VCaP (cell line): ENCODE data around the gene TYMP.

Source experiments
- H3K27ac ChIP-seq: fragments of 450-650 bp; 2 replicates; pipeline ENCODE4 v1.5.1; 2017
- TF ChIP-seq, protein P1 (sequence below): fragments of 450-650 bp; conservative IDR thresholded peaks from 2 replicates; pipeline ENCODE4 v1.5.1; 2017; ENCODE audit warnings: mild to moderate bottlenecking, moderate library complexity

Gene TYMP

DNA sequence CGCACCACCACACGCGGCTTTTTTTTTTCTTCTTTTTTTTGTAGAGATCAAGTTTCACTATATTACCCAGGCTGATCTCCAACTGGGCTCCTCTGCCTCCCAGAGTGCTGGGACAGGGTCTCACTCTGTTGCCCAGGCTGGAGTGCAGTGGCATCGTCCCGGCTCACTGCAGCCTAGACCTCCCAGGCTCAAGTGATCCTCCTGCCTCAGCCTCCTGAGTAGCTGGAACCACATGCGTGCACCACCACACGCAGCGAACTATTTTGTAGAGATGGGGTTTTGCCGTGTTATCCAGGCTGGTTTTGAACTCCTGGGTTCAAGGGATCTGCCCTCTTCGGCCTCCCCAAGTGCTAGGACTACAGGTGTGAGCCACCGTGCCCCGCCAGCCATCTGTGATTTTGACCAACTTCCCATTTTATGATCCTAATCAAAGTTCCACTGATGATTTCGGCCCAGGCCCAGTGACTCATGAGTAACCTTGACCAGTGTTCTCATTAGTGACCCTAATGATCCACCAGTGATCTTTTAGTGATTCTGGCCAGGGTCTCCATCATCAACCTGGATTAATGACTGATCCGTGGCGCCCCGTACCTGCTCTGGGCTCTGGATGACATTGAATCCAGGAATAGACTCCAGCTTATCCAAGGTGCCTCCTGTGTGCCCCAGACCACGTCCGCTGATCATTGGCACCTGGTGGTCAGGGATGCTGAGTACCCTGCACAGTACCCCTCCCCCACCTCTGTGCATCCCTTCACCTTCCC lies 1.7 kb downstream of the TYMP start:
- TF ChIP-seq, protein P1, sequence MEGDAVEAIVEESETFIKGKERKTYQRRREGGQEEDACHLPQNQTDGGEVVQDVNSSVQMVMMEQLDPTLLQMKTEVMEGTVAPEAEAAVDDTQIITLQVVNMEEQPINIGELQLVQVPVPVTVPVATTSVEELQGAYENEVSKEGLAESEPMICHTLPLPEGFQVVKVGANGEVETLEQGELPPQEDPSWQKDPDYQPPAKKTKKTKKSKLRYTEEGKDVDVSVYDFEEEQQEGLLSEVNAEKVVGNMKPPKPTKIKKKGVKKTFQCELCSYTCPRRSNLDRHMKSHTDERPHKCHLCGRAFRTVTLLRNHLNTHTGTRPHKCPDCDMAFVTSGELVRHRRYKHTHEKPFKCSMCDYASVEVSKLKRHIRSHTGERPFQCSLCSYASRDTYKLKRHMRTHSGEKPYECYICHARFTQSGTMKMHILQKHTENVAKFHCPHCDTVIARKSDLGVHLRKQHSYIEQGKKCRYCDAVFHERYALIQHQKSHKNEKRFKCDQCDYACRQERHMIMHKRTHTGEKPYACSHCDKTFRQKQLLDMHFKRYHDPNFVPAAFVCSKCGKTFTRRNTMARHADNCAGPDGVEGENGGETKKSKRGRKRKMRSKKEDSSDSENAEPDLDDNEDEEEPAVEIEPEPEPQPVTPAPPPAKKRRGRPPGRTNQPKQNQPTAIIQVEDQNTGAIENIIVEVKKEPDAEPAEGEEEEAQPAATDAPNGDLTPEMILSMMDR: no peak
- no peak overlapping the region for H3K27ac ChIP-seq

DNA sequence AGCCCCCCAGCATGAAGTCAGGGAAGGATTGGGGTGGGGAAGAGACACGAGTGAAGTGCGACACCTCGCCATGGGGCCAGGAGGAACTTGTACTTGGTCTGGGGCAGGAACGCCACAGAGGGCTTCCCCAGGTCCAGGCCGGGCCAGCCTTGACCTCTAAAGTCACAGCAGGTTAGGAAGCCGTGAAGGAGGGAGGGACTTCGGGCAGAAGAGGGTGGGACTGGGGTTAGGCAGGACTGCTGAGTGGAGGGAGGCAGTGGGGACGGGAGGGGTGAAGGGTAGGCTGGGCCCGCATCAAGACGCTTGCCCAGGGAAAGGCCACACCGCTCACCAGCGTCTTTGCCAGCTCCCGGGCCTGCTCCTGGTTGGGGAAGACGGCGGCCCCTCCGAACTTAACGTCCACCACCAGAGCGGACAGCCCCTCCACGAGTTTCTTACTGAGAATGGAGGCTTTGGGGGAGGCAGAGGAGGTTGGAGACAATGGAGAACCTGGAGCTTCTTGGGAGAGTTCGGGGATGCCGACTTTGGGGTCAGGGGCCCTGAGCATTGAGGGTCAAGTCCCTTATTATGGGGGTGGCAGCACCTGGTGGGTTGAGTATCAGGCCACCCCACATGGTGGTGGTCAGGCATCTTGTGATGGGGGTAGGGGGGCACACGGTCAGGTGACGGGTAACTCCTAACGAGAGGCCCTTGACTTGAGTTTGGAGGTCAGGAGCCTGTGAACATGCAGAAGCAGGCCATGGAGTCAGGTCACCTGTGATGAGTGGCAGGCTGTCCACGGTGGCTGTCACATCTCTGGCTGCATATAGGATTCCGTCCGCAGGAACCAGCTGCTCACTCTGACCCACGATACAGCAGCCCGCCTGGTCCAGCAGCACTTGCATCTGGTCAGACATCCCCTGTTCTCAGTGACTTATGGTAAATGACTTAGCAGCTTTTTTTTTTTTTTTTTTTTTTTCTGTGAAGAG lies 2.7 kb downstream of the TYMP start:
- TF ChIP-seq, protein P1: no peak
- peak overlapping the region; percentile 91 for H3K27ac ChIP-seq

DNA sequence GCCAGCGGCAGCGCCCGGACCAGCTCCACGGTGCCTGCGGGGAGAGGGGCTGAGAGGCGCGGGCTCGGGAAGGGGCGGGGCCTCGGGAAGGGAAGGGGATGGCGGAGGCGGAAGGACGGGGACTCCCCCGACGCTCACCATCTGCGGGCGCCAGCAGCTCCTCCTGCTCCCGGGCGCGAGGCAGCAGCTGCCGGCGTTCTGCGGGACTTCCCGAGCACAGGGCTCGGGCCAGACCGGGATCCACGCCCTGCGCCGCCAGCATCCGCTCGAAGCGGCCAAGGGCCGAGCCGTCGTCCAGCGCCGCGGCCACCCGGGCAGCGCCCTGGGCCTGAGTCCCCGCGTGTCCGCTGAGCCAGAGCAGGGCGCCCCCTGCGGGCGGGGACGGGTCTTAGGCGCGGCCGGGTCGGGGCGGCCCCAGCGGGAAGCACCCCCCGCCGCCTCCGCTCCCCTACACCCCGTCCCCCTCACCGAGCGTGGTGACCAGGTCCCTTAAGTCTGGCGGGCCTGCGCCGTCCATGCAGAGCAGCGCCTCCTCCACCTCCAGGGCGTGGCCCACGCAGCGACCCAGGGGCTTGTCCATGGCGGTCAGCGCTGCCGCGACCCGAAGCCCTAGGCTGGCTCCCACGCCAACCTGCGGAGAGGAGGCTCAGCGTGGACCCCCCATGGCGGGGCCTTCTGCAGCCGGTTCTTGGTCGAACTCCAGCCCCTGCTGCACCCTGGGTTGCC lies 3.5 kb downstream of the TYMP start:
- peak overlapping the region; percentile 91 for H3K27ac ChIP-seq
- TF ChIP-seq, protein P1: peak; percentile 70

DNA sequence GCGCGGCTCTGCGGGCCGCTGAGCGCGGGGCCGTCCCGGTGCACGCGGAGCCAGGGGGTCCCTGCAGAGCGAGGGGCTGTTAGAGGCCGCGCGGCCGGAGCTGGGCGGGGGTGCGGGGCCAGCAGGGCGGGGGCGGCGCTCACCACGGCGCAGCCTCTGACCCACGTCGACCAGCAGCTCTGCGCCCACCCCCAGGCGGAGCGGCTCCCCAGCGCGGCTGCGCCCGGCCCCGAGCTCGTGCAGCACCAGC lies 4.0 kb downstream of the TYMP start:
- peak overlapping the region; percentile 91 for H3K27ac ChIP-seq

DNA sequence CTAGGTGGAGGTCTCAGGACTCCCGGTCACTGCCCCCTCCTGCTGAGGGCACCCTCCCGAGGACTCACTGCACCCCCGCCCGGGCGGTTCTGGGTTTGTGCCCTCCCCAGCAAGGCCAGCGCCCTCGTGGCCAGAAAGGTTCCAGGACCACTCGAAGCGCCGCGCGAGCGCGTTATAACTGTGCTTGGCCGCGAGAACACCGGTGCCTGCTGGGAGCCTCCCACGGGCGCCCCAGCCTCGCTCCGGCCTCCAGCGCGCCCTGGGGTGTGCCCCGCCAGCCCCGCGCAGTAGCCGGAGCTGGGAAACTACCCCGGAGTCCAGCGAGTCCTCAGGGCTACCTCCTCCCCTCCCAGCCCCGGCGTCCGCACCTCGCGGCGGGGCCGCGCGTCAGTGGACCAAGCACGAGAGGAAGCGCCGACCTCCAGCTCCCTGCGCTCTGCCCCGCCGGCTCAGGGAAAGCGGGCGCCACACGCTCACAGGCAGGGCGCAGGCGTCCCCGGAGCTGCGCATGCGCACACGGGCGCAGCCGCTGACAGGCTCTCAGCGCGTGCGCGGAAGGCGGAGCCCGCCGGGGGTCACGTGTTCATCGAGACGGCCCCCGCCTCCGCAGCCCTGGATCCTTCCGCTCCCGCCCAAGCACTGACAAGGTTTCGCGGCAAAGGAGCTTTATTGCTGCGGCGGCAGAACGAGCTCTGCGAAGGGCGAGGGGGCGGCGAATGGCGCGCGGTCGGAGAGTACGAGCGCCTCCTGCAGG lies 4.5 kb downstream of the TYMP start, which contains the start of gene SCO2:
Gene SCO2, minus strand, starts transcription at position 495 of the 754 bp plus-strand sequence. CDS start 1,187 bp downstream, outside the sequence.
- TF ChIP-seq, protein P1: no peak

More for the DNA sequence above, 4.0 kb downstream of the TYMP start:
- TF ChIP-seq, protein P1: no peak; the same call in 1 of the 2 replicates

DNA sequence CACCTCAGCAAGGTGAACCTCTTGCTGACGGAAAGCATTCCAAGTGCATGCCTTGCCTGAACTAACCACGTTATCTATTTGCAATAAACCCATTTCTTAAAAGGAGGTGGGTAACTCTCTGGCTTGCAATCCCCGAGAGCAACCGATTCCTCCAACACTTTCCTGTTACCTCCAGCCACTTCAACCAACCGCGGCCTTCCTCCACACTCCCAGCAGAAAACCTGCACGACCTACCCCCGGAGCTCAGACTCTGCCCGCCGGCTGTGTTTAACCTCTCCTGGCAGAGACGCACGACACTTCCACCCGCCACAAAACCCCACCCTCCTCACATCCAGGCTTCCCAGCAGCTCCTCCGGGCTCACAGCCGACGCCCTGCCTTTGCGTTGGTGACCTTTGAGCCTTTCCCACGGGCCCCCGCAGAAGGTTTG lies 5.1 kb downstream of the TYMP start:
- H3K27ac ChIP-seq: peak overlapping the region; percentile 91
- TF ChIP-seq, protein P1: no peak

More for the DNA sequence above, 4.5 kb downstream of the TYMP start, which contains the start of gene SCO2:
- peak within 1 kb of the TSS; percentile 91 for H3K27ac ChIP-seq
